GM08714 (cell line): Measurements from ENCODE around the gene PRDM1.

Experiments
- H3K4me3 ChIP-seq: fragments of 200-500 bp; sonication (Bioruptor generic); 2 replicates; pipeline ENCODE4 v1.5.1; 2014; ENCODE audit warnings: mild to moderate bottlenecking, low read length, inconsistent platforms
- ZNF274 ChIP-seq: IDR thresholded peaks from 2 replicates; pipeline ENCODE4 v1.6.1; 2012; ENCODE audit warnings: mild to moderate bottlenecking, low read depth, low read length

PRDM1 gene

DNA sequence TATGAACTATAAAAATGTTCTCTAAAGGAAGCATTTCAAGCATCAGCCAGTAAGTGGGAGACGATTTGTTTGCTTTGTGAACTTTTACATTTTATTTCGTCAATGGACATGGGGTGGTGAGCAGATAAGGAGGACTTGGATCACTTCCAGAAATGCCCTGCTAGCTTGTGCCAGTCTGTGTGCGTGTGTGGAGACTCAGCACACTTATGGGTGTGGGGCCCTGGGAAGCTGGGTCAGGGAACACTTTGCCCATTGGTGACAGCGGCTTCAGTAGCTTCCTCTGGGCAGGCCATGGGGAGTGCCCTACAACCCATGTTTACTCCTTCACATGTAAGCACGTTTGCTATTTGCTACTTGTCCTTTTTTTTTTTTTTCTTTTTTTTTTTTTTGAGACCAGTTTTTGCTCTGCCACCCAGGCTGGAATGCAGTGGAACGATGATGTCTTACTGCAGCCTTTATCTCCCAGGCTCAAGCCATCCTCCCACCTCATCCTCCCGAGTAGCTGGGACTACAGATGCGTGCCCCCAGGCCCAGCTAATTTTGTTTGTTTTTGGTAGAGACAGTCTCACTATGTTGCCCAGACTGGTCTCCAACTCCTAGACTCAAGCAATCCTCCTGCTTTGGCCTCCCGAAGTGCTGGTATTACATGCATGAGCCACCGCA lies 24.2 kb downstream of the PRDM1 start:
- no peak for TF ChIP-seq ZNF274
- H3K4me3 ChIP-seq, result no peak overlapping the region

- no peak overlapping the region for H3K4me3 ChIP-seq
- TF ChIP-seq ZNF274, result no peak
These were observed 26.3 kb downstream of the PRDM1 start for GRCh38 chr6:106112433-106112832.

- no peak overlapping the region for H3K4me3 ChIP-seq
- TF ChIP-seq ZNF274, result no peak
These were observed 27.3 kb downstream of the PRDM1 start for GRCh38 chr6:106113256-106113959.

- H3K4me3 ChIP-seq, result no peak overlapping the region
- TF ChIP-seq ZNF274, result no peak
These were observed 28.4 kb downstream of the PRDM1 start for GRCh38 chr6:106114492-106114891.

DNA sequence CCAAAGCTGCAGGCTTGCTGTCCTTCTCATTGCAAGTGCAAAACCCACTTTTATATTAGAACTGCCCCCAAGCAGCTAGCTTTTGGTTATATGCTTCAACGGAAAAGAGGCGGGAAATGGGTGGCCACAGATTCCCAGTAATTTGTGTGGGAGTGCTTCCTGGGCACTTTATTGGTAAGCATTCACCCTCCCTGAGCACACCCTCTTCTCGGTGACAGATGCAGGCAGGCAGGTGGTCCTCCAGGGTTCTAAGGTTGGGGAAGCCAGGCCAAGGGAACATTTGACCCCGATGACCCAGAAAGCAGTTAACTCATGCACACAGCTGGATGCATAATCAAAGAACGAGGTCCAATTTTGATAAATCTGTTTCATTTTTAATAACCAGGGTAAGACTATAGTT lies 29.1 kb downstream of the PRDM1 start:
- no peak for TF ChIP-seq ZNF274
- no peak overlapping the region for H3K4me3 ChIP-seq

- no peak for TF ChIP-seq ZNF274
- H3K4me3 ChIP-seq, result no peak overlapping the region
These were observed 30.1 kb downstream of the PRDM1 start for GRCh38 chr6:106116125-106116832.

- H3K4me3 ChIP-seq, result no peak overlapping the region
- TF ChIP-seq ZNF274, result no peak
These were observed 31.4 kb downstream of the PRDM1 start for GRCh38 chr6:106117579-106117978.

DNA sequence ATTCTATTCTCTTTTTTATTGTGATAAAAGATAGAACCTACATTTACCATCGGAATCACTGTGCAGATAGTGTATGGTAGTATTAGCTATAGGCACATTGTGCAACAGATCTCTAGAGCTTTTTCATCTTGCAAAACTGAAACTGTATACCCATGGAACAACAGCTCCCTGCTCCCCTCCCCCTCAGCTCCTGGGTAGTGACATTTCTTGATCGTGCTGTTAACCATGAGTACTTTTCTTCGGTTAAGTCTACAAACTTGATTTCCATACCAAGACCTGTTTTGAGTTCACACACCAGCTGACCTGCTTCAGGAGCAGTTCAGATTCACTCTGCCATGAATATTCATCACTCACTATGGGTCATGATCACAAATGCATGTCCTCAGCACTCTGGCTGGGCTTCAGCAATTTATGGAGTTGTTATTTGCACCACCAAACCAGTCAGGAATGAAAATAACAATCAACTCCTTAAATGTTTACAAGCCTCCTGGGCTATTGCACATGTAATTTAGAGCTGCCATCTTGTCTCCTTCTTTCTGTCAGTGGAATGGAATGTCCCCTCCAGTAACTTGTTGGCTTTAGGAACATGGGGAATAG lies 32.8 kb downstream of the PRDM1 start:
- H3K4me3 ChIP-seq, result no peak overlapping the region
- no peak for TF ChIP-seq ZNF274

DNA sequence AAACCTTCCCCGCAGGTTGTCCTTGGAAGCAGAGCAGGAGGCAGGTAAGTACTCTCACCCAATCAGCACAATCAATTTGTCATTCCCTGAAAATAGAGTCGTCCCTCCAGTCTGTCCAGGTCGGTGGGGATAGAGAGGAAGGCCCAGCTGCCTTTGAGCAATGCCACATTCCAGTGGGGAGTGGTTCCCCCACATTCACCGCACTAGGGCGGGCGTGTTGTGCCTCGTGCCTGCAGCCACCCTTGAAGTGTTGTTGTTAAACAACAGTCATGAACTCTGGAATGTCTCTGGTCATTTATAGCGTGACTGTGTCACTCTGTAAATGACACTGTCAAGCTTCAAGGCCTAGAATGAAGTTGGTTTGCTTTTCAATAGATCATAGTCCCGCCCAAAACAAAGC lies 33.4 kb downstream of the PRDM1 start:
- no peak overlapping the region for H3K4me3 ChIP-seq
- TF ChIP-seq ZNF274, result no peak

DNA sequence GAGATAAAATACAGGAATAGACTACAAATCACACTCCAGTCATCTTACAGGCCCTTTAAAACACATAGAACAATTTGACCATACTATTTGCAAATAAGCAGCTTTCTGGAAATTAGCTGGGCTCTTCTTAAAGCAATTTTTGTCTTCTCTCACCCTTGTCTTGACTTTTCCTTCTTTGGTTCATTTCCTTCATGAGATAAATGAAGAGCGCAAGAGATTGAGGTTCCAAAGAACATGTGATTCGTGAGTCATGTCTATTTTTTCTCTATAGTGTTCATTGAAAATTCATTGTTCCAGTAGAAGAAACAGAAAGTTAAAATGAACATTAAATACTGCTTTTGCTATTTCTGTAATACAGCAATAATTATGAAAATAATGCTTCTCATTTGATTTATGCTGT lies 33.9 kb downstream of the PRDM1 start:
- no peak for TF ChIP-seq ZNF274

DNA sequence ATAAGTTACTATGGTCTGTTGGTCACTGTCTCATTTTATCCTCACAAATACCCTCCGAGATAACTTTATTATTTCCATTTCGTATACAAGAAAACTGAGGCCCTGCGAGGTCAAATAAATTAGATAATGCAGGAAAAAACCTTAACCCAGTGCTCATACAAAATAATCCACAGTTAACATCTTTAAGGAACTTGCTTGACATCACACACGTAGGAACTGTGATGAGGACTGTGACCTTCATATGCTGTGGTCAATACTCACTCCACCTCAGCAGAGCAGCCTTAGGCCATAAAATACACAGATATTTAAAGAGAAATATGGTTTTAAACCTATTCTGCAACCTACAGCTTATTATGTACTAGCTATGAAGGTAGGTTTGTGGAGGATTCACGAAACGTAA lies 34.3 kb downstream of the PRDM1 start:
- H3K4me3 ChIP-seq, result no peak overlapping the region
- TF ChIP-seq ZNF274, result no peak

More for the DNA sequence above, 33.9 kb downstream of the PRDM1 start:
- H3K4me3 ChIP-seq, result no peak overlapping the region

- no peak overlapping the region for H3K4me3 ChIP-seq
- no peak for TF ChIP-seq ZNF274
These were observed 36.3 kb downstream of the PRDM1 start for GRCh38 chr6:106122306-106122918.

DNA sequence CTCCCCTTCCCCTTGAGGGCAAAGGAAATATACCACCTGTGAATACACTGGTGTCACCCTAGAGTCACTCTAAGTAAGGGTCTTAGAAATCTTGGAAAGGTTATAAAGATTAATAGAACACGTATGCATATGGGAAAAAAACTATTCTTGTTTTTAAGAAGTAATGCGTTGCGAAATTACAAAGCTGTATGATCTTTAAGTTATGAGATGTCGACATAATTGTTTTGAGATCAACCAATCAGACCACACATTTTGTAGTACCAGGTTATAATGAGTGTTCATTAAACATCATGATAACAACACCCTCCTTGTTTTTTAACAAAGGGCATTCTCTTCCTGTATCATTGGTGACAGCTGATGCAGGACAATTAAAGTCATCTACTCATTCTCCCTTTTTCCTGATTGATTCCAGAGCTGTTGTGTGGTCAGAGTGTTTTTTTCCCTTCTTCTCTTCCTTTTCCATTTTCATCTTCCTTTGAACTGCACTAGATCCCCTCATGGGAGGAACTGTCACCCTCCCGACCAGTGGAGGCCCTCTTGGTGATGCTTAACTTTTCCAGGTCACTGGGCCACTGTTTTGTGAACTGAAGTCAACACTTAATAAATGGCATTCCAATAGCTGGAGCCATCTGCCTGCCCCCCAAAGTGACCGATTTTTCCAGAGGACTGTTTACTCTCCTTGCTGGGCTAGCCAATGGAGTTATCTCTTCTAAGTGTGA lies 37.0 kb downstream of the PRDM1 start:
- H3K4me3 ChIP-seq, result no peak overlapping the region
- no peak for TF ChIP-seq ZNF274

DNA sequence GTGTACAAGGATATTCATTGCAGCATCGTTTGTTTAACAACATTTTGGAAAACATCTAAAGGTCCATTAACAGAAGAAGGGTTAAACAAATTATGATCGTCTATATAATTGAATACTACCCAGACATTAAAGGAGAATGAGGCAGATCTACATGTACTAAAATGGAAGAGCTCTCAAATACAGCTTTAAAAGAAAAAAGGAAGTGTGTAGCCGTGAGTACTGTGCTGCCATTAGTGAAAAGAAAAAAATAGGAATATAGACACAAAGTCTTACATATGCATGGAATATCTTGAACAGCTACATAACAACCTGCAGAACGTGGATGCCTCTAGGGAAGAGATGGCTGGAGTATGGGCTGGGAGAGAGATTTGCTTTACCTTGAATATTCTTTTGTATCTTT lies 37.9 kb downstream of the PRDM1 start:
- H3K4me3 ChIP-seq, result no peak overlapping the region
- TF ChIP-seq ZNF274, result no peak
